ENCODE measurements around the gene ACAT1. TPM values are rescaled to one million over a fixed set of nuclear protein-coding genes. Genes with fewer than 3 reads are reported as not detected.
A peak's percentile ranks its signal among the peaks of the same experiment; 100 is the strongest.
"Not testable (repeated sequence)": the region's sequence is repeated elsewhere in the genome, so short reads cannot be mapped to it uniquely, and the experiment has no call there.

Gene ACAT1
- total RNA-seq, 2 experiments from 2014 or later, result 59.0 to 67.0 TPM

- peak; percentile 70 for ATAC-seq
Measured at GRCh38 chr11:108144615-108145014, 23.2 kb downstream of the ACAT1 start.

GRCh38 chr11:108147150-108147549 is 25.8 kb downstream of the ACAT1 start:
- DNase-seq, result no peak
- H3K27me3 Mint-ChIP-seq, result no peaks in the 10 kb centered on the region
- POLR2A ChIA-PET, result no interaction called here
- H3K27ac Mint-ChIP-seq, result peak overlapping the region; percentile 19
- H3K9me3 Mint-ChIP-seq (ENCODE audit: low read depth), result no peaks in the 10 kb centered on the region
- H3K4me3 Mint-ChIP-seq, result no peak overlapping the region
- no peak for ATAC-seq
- intact Hi-C loops (cut with DNase I, micrococcal nuclease), result no loop called here
- peaks cover 12% of the 10 kb centered on the region for H3K4me1 Mint-ChIP-seq
- peaks cover 63% of the 10 kb centered on the region for H3K36me3 Mint-ChIP-seq (ENCODE audit: low read depth)
- CTCF ChIA-PET, result interaction anchor here (0.7 to 1.2 kb wide), 3 partner anchors 10 to 139 kb away, joined by 3 read pairs; partner anchors contain the start of gene CUL5

More at GRCh38 chr11:108144615-108145014, 23.2 kb downstream of the ACAT1 start:
- no peak overlapping the region for H3K4me3 Mint-ChIP-seq
- H3K27me3 Mint-ChIP-seq, result no peaks in the 10 kb centered on the region
- peaks cover 63% of the 10 kb centered on the region for H3K36me3 Mint-ChIP-seq (ENCODE audit: low read depth)
- POLR2A ChIA-PET, result interaction anchor here (0.6 kb wide), 1 partner anchor 42 kb away, joined by 5 read pairs; no protein-coding TSS in a partner anchor
- intact Hi-C loops (cut with DNase I, micrococcal nuclease), result loop anchor here in 1 of 2 experiments (5.0 kb wide), 1 partner anchor 48 kb away; no protein-coding TSS in a partner anchor
- H3K27ac Mint-ChIP-seq, result peak overlapping the region; percentile 52
- CTCF ChIA-PET, result interaction anchor here (0.5 to 0.9 kb wide), 3 partner anchors 26 to 504 kb away, joined by 3 to 6 read pairs (median 3); no protein-coding TSS in a partner anchor
- H3K9me3 Mint-ChIP-seq (ENCODE audit: low read depth), result no peaks in the 10 kb centered on the region
- no peak for DNase-seq
- peaks cover 12% of the 10 kb centered on the region for H3K4me1 Mint-ChIP-seq

DNA sequence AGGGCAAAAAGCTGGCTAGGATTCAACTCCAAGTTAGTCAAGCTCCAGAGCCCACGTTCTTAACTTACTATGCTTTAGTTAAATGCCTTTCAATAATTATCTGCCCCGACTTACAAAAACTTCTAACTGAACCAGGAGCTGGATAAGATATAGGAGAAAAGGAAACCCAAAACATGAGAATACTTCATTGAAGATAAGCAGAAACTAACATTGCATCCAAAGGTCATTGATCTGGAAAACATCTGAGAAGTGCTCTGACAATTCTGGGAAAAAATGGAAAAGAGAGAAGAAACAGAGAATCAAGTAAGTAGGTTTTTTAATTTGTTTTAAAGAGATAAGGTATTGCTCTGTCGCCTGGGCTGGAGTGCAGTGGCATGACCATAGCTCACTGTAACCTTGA is 27.2 kb downstream of the ACAT1 start:
- DNase-seq (no peak), ATAC-seq (no peak)
- Mint-ChIP-seq H3K4me3 (no peak overlapping the region), H3K27me3 (no peaks in the 10 kb centered on the region), H3K27ac (peak overlapping the region; percentile 65), H3K9me3 (ENCODE audit: low read depth) (no peaks in the 10 kb centered on the region), H3K4me1 (peaks cover 12% of the 10 kb centered on the region), H3K36me3 (ENCODE audit: low read depth) (peaks cover 61% of the 10 kb centered on the region)
- CTCF ChIA-PET, result interaction anchor here (1.0 to 1.2 kb wide), 2 partner anchors 11 to 23 kb away, joined by 5 to 6 read pairs; no protein-coding TSS in a partner anchor
- POLR2A ChIA-PET, result no interaction called here
- intact Hi-C loops (cut with DNase I, micrococcal nuclease), result no loop called here

DNA sequence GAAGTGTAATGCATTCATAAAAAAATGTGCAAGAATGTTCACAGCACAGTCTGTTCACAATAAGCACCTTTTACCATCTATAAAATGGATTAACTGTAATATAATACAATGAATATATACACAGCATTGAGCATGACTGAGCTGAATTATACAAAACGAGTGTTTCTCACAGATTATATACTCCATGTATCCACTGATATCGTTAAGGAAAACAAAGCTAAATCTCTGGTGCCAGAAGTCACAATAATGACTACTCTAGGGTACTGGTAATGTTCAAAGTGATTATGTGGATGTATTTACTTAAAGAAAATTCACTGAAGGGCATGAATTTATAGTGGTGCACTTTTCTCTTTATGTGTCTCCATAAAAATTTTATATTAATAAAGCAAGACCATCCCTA is 33.2 kb downstream of the ACAT1 start:
- ChIA-PET CTCF (no interaction called here), POLR2A (no interaction called here)
- H3K4me3 Mint-ChIP-seq, result no peak overlapping the region
- peaks cover 30% of the 10 kb centered on the region for H3K36me3 Mint-ChIP-seq (ENCODE audit: low read depth)
- H3K4me1 Mint-ChIP-seq, result no peaks in the 10 kb centered on the region
- intact Hi-C loops (cut with DNase I, micrococcal nuclease), result no loop called here
- no peaks in the 10 kb centered on the region for H3K27me3 Mint-ChIP-seq
- DNase-seq (no peak), ATAC-seq (no peak)
- no peaks in the 10 kb centered on the region for H3K9me3 Mint-ChIP-seq (ENCODE audit: low read depth)
- no peak overlapping the region for H3K27ac Mint-ChIP-seq

- intact Hi-C loops (cut with DNase I, micrococcal nuclease), result no loop called here
- POLR2A ChIA-PET, result interaction anchor here (0.6 kb wide), 1 partner anchor 16 kb away, joined by 3 read pairs; no protein-coding TSS in a partner anchor
- CTCF ChIA-PET, result interaction anchor here (1.1 to 1.3 kb wide), 2 partner anchors 11 to 14 kb away, joined by 3 to 6 read pairs; no protein-coding TSS in a partner anchor
- peak; percentile 57 for ATAC-seq
- H3K9me3 Mint-ChIP-seq (ENCODE audit: low read depth), result no peaks in the 10 kb centered on the region
- no peaks in the 10 kb centered on the region for H3K27me3 Mint-ChIP-seq
- peaks cover 12% of the 10 kb centered on the region for H3K4me1 Mint-ChIP-seq
- peak overlapping the region; percentile 64 for H3K27ac Mint-ChIP-seq
- peak; percentile 13 for DNase-seq
- H3K4me3 Mint-ChIP-seq, result no peak overlapping the region
- H3K36me3 Mint-ChIP-seq (ENCODE audit: low read depth), result peaks cover 37% of the 10 kb centered on the region
Measured at GRCh38 chr11:108160970-108161566, 39.7 kb downstream of the ACAT1 start.

GRCh38 chr11:108162878-108163277 is 41.5 kb downstream of the ACAT1 start:
- H3K4me3 Mint-ChIP-seq; H3K27ac Mint-ChIP-seq; H3K9me3 Mint-ChIP-seq (ENCODE audit: low read depth); ATAC-seq; POLR2A ChIA-PET; H3K27me3 Mint-ChIP-seq; intact Hi-C loops (cut with DNase I, micrococcal nuclease); DNase-seq: not testable (repeated sequence)
- Mint-ChIP-seq H3K4me1 (peaks cover 19% of the 10 kb centered on the region), H3K36me3 (ENCODE audit: low read depth) (peaks cover 42% of the 10 kb centered on the region)
- CTCF ChIA-PET, result interaction anchor here (1.0 kb wide), 1 partner anchor 9 kb away, joined by 3 read pairs; no protein-coding TSS in a partner anchor

DNA sequence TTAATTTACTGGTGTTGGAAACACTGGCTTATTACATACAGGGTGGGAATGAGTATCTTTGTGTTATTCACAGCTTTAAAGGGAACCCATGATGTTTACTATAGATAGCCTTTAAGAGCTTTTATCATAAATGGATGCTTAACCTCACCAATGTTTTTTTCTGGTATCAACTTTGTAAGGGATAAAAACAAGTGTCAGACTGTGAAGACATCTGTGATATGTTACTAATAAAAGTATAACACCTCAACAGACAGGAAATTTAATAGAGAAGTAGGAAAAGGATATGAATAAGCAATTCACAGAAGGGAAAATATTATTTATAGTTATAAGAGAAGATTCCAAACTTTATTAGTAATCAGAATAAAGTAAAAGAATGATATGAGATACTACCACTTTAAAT is 46.3 kb downstream of the ACAT1 start:
- Mint-ChIP-seq H3K4me3 (no peak overlapping the region), H3K4me1 (peaks cover 37% of the 10 kb centered on the region), H3K36me3 (ENCODE audit: low read depth) (peaks cover 52% of the 10 kb centered on the region), H3K27me3 (no peaks in the 10 kb centered on the region), H3K27ac (peak overlapping the region; percentile 37), H3K9me3 (ENCODE audit: low read depth) (no peaks in the 10 kb centered on the region)
- ChIA-PET POLR2A (no interaction called here), CTCF (no interaction called here)
- ATAC-seq (peak; percentile 16), DNase-seq (no peak)
- intact Hi-C loops (cut with DNase I, micrococcal nuclease), result no loop called here

DNA sequence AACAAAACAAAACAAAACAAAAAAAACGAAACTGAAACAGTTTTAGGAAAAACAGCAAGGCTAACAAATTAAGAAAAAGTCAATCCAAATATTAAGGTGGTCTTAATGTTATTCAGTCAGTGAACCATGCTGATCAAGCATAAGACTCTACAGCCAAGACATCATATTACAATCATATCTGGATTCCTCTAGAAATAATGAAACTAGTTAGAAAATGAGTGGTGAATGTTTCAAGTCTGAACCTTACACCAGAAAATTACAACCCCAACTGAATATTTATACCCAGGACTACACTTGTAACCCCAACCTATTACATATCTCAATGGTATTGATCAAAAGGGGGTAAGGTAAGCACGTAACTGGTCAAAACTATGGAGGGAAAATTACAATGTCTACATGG is 48.8 kb downstream of the ACAT1 start:
- peaks cover 44% of the 10 kb centered on the region for H3K4me1 Mint-ChIP-seq
- ChIA-PET CTCF (no interaction called here), POLR2A (no interaction called here)
- no peak for DNase-seq
- peaks cover 64% of the 10 kb centered on the region for H3K36me3 Mint-ChIP-seq (ENCODE audit: low read depth)
- H3K27ac Mint-ChIP-seq, result peak overlapping the region; percentile 80
- no peak overlapping the region for H3K4me3 Mint-ChIP-seq
- no peaks in the 10 kb centered on the region for H3K9me3 Mint-ChIP-seq (ENCODE audit: low read depth)
- H3K27me3 Mint-ChIP-seq, result no peaks in the 10 kb centered on the region
- intact Hi-C loops (cut with DNase I, micrococcal nuclease), result loop anchor here in 1 of 2 experiments (10.0 kb wide), 1 partner anchor 95 kb away; no protein-coding TSS in a partner anchor
- peak; percentile 77 for ATAC-seq

GRCh38 chr11:108177570-108177969 is 56.2 kb downstream of the ACAT1 start:
- H3K4me3 Mint-ChIP-seq, result no peak overlapping the region
- CTCF ChIA-PET, result no interaction called here
- H3K27ac Mint-ChIP-seq, result no peak overlapping the region
- peaks cover 65% of the 10 kb centered on the region for H3K36me3 Mint-ChIP-seq (ENCODE audit: low read depth)
- peaks cover 11% of the 10 kb centered on the region for H3K4me1 Mint-ChIP-seq
- POLR2A ChIA-PET, result interaction anchor here (0.6 kb wide), 1 partner anchor 42 kb away, joined by 3 read pairs; no protein-coding TSS in a partner anchor
- no peak for DNase-seq
- H3K9me3 Mint-ChIP-seq (ENCODE audit: low read depth), result no peaks in the 10 kb centered on the region
- H3K27me3 Mint-ChIP-seq, result no peaks in the 10 kb centered on the region
- intact Hi-C loops (cut with DNase I, micrococcal nuclease), result loop anchor here in 1 of 2 experiments (10.0 kb wide), 1 partner anchor 103 kb away; no protein-coding TSS in a partner anchor
- ATAC-seq, result no peak

DNA sequence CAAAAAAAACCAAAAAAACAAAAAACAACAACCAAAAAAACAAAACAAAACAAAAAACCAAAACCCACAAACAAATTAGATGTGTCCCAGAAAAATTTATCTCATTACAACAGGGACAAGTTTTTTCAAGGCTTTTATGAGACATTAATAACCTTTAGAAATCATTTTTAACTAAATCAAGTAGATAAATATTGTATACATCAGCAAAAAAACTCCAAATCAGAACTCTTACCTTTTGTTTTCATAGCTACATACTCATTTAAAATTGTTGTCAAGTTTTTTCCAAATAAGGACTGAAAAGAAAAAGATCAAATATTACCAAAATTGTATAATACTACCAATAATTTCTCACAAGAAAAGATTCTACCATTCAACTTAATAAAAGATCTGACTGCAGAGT is 72.4 kb downstream of the ACAT1 start:
- CTCF ChIA-PET, result interaction anchor here (0.7 to 3.2 kb wide), 3 partner anchors 22 to 312 kb away, joined by 4 to 8 read pairs (median 5); partner anchors contain the start of genes ATM and NPAT
- H3K36me3 Mint-ChIP-seq (ENCODE audit: low read depth), result peaks cover 48% of the 10 kb centered on the region
- intact Hi-C loops (cut with DNase I, micrococcal nuclease), result loop anchor here in 1 of 2 experiments (5.0 kb wide), 1 partner anchor 51 kb away; no protein-coding TSS in a partner anchor

GRCh38 chr11:108196901-108197300 is 75.5 kb downstream of the ACAT1 start:
- intact Hi-C loops (cut with DNase I, micrococcal nuclease), result loop anchor here in 1 of 2 experiments (1.0 kb wide), 1 partner anchor 44 kb away; no protein-coding TSS in a partner anchor
- H3K27ac Mint-ChIP-seq, result peak overlapping the region; percentile 67
- H3K9me3 Mint-ChIP-seq (ENCODE audit: low read depth), result no peaks in the 10 kb centered on the region
- ATAC-seq (peak; percentile 18), DNase-seq (no peak)
- no peak overlapping the region for H3K4me3 Mint-ChIP-seq
- H3K36me3 Mint-ChIP-seq (ENCODE audit: low read depth), result peaks cover 47% of the 10 kb centered on the region
- H3K4me1 Mint-ChIP-seq, result peaks cover 59% of the 10 kb centered on the region
- ChIA-PET POLR2A (interaction anchor here (0.6 to 1.5 kb wide), 5 partner anchors 10 to 97 kb away, joined by 3 to 6 read pairs (median 4); no protein-coding TSS in a partner anchor), CTCF (interaction anchor here (0.7 to 1.0 kb wide), 2 partner anchors 22 to 45 kb away, joined by 3 to 4 read pairs; no protein-coding TSS in a partner anchor)
- H3K27me3 Mint-ChIP-seq, result no peaks in the 10 kb centered on the region

More for the DNA sequence above, 72.4 kb downstream of the ACAT1 start:
- no peaks in the 10 kb centered on the region for H3K9me3 Mint-ChIP-seq (ENCODE audit: low read depth)
- H3K27me3 Mint-ChIP-seq, result no peaks in the 10 kb centered on the region
- H3K4me3 Mint-ChIP-seq, result no peak overlapping the region
- DNase-seq (no peak), ATAC-seq (no peak)
- no peak overlapping the region for H3K27ac Mint-ChIP-seq
- POLR2A ChIA-PET, result no interaction called here
- peaks cover 31% of the 10 kb centered on the region for H3K4me1 Mint-ChIP-seq

All from activated CD4-positive, alpha-beta T cell treated with anti-CD3 and anti-CD28 coated beads for 36 hours (primary cell).